ENCODE results near the gene TBC1D16.

The TBC1D16 gene

GRCh38 chr17:79936641-79937381 is 98.9 kb downstream of the TBC1D16 start:
- Histone ChIP-seq H3K4me3 (ENCODE audit: low read length) (no peak overlapping the region), H3K9me3 (ENCODE audit: control insufficient read depth, low read length) (no peaks in the 10 kb centered on the region), H3K9ac (ENCODE audit: low read length) (peak overlapping the region; percentile 8), H3K4me1 (ENCODE audit: control insufficient read depth, insufficient read depth, low read length) (peaks cover 53% of the 10 kb centered on the region), H3K27me3 (replicated peaks; ENCODE audit: control insufficient read depth, insufficient read depth, low read length) (no peaks in the 10 kb centered on the region), H3K36me3 (ENCODE audit: control insufficient read depth, insufficient read depth, low read length, severe bottlenecking) (peaks cover 29% of the 10 kb centered on the region)
- no peak for DNase-seq (ENCODE audit: low read depth)

DNA sequence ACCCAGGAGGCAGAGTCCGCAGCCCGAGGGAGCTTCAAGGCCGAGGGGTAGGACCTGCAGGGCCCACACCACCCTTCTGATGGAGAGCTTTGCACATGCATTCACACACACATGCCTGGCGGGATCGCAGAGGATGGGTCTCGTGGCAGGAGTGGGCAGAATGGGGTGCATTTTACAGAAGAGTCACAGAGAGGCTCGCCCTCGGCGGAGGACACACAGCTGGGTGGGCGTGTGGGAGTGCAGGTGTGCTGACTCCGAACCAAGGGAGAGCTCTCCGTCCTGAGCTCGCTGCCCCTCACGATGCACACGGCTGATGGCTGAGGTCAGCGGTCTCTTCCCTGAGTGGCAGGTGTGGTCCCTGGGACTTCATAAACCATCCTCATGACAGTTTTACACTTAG is 99.6 kb downstream of the TBC1D16 start:
- peaks cover 24% of the 10 kb centered on the region for H3K36me3 ChIP-seq (ENCODE audit: control insufficient read depth, insufficient read depth, low read length, severe bottlenecking)
- no peak overlapping the region for H3K4me3 ChIP-seq (ENCODE audit: low read length)
- H3K4me1 ChIP-seq (ENCODE audit: control insufficient read depth, insufficient read depth, low read length) = peaks cover 59% of the 10 kb centered on the region
- no peak overlapping the region for H3K9ac ChIP-seq (ENCODE audit: low read length)
- no peak for DNase-seq (ENCODE audit: low read depth)
- no peaks in the 10 kb centered on the region for H3K9me3 ChIP-seq (ENCODE audit: control insufficient read depth, low read length)
- H3K27me3 ChIP-seq (replicated peaks; ENCODE audit: control insufficient read depth, insufficient read depth, low read length) = no peaks in the 10 kb centered on the region

DNA sequence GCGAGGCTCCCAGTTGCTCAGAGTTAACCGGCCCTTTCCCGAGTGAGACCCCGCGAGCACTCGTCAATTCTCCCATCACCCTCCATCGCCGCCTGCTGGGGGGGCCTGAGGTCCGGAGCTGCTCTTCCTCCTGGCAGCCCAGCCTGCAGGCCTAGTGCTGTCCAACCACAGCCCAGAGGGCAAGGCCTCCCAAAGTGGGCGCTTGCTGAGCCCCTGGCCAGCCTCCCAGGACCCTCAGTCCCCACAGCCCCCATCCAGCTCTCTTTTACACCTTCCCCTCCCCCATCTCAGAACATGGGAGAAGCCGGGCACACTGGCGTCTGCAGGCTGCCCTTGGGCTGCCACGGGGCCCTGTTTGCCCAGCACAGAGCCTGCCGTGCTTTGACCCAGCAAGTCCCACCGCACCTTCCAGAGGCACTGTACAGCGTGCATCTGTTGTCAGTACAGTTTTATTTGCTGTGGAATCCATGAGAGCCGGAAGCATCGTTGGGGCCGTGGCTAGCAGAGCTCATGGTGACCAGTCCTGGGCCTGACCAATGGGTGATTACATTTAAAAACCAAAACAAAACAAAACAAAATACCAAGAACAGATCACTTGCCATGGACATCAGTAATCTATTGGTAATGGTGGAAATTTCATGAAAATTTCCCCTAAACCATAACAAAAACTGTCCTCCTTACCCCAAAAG is 100.3 kb downstream of the TBC1D16 start:
- H3K4me3 ChIP-seq (ENCODE audit: low read length) = no peak overlapping the region

DNA sequence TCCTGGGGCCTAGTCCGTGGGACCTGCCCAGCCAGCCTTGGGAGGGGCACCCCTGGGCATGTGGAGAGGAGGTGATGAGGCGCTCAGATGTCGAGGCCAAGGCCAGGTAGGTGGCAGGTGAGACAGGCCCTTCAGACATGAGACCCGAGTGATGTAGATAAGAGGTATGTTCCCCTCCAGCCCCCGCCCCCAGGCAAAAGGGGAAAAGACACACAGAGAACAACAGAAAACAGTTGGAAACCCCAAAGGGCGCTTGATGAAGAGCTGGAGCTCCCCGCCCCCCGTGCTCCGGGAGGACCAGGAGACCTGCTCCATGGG is 101.1 kb downstream of the TBC1D16 start:
- H3K9me3 ChIP-seq (ENCODE audit: control insufficient read depth, low read length) = no peaks in the 10 kb centered on the region
- H3K4me1 ChIP-seq (ENCODE audit: control insufficient read depth, insufficient read depth, low read length) = peaks cover 60% of the 10 kb centered on the region
- no peaks in the 10 kb centered on the region for H3K27me3 ChIP-seq (replicated peaks; ENCODE audit: control insufficient read depth, insufficient read depth, low read length)

More for the DNA sequence above, 100.3 kb downstream of the TBC1D16 start:
- Histone ChIP-seq H3K4me1 (ENCODE audit: control insufficient read depth, insufficient read depth, low read length) (peaks cover 63% of the 10 kb centered on the region), H3K9ac (ENCODE audit: low read length) (no peak overlapping the region), H3K9me3 (ENCODE audit: control insufficient read depth, low read length) (no peaks in the 10 kb centered on the region), H3K27me3 (replicated peaks; ENCODE audit: control insufficient read depth, insufficient read depth, low read length) (no peaks in the 10 kb centered on the region), H3K36me3 (ENCODE audit: control insufficient read depth, insufficient read depth, low read length, severe bottlenecking) (peaks cover 17% of the 10 kb centered on the region)
- DNase-seq (ENCODE audit: low read depth) = no peak

DNA sequence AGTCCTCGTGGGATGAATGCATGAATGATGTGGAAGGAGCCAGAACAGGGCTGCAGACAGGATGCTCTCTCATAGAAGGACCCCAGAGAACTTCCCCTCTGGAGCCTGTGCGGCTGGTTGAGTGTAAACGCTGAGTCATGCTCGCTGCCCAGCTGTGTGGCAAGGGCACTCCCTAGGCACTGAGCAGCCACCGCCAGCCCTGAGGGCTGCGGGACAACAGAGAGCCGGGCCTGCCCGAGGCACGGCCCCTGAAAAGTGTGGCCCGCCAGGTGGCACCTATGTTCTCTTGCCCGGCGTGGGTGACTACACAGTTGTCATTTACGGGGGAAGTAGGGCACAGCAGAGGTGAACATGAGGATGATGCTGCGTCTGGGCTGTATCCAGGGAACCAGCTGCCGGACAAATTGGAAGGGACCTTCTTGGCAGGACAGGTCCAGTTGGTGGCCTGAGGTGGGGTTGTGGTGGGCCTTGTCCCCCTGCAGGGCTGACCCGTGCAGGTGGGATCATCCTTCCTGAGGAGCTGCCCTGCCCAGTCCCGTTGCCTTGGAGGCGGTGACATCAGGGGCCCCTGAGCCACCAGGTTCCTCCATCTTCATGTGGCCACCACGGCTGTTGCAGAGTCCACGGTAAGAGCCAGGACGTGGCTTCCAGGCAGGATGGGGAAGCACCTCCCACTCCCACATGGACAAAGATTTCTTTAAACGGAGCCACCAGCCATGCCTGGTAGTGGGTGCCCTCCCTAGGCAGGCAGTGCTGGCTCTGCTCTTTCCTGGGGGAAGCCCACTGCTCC is 101.6 kb downstream of the TBC1D16 start:
- Histone ChIP-seq H3K9ac (ENCODE audit: low read length) (no peak overlapping the region), H3K4me1 (ENCODE audit: control insufficient read depth, insufficient read depth, low read length) (peaks cover 55% of the 10 kb centered on the region), H3K36me3 (ENCODE audit: control insufficient read depth, insufficient read depth, low read length, severe bottlenecking) (peaks cover 4% of the 10 kb centered on the region), H3K9me3 (ENCODE audit: control insufficient read depth, low read length) (no peaks in the 10 kb centered on the region), H3K27me3 (replicated peaks; ENCODE audit: control insufficient read depth, insufficient read depth, low read length) (peaks cover 3% of the 10 kb centered on the region), H3K4me3 (ENCODE audit: low read length) (no peak overlapping the region)
- peak; percentile 14 for DNase-seq (ENCODE audit: low read depth)

More for the DNA sequence above, 101.1 kb downstream of the TBC1D16 start:
- Histone ChIP-seq H3K4me3 (ENCODE audit: low read length) (no peak overlapping the region), H3K9ac (ENCODE audit: low read length) (no peak overlapping the region), H3K36me3 (ENCODE audit: control insufficient read depth, insufficient read depth, low read length, severe bottlenecking) (peaks cover 9% of the 10 kb centered on the region)
- DNase-seq (ENCODE audit: low read depth) = no peak

GRCh38 chr17:79932451-79933306 is 103.0 kb downstream of the TBC1D16 start:
- peaks cover 41% of the 10 kb centered on the region for H3K4me1 ChIP-seq (ENCODE audit: control insufficient read depth, insufficient read depth, low read length)

DNA sequence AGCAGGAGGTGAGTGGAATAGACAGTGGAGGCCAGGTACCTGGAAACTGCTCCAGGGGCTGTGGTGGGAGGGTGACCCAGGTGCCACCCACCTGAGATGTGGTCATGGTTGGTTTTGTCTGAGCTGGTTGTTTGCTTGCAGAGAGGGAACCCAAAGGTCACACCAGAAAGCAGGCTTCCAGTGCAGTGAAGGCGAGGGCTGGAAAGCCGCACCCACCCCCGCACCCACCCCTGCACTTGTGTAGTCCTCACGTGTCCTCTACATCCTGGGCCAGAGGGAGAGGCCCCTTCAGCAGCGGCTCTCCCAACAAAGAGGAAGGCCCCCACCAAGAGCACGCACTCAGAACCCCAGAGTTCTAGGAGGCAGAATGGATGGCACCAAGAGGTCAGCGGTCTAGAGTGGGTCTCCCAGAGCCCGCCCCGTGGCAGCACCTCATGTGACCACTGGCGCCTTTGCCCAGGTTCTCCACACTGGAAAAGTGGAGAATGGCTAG is 103.8 kb downstream of the TBC1D16 start:
- DNase-seq (ENCODE audit: low read depth) = no peak
- H3K27me3 ChIP-seq (replicated peaks; ENCODE audit: control insufficient read depth, insufficient read depth, low read length) = peaks cover 16% of the 10 kb centered on the region
- peaks cover 33% of the 10 kb centered on the region for H3K4me1 ChIP-seq (ENCODE audit: control insufficient read depth, insufficient read depth, low read length)
- no peaks in the 10 kb centered on the region for H3K9me3 ChIP-seq (ENCODE audit: control insufficient read depth, low read length)
- H3K36me3 ChIP-seq (ENCODE audit: control insufficient read depth, insufficient read depth, low read length, severe bottlenecking) = no peaks in the 10 kb centered on the region
- H3K4me3 ChIP-seq (ENCODE audit: low read length) = no peak overlapping the region
- H3K9ac ChIP-seq (ENCODE audit: low read length) = no peak overlapping the region

More at GRCh38 chr17:79932451-79933306, 103.0 kb downstream of the TBC1D16 start:
- no peaks in the 10 kb centered on the region for H3K9me3 ChIP-seq (ENCODE audit: control insufficient read depth, low read length)
- no peaks in the 10 kb centered on the region for H3K36me3 ChIP-seq (ENCODE audit: control insufficient read depth, insufficient read depth, low read length, severe bottlenecking)
- no peak overlapping the region for H3K4me3 ChIP-seq (ENCODE audit: low read length)
- no peak overlapping the region for H3K9ac ChIP-seq (ENCODE audit: low read length)
- H3K27me3 ChIP-seq (replicated peaks; ENCODE audit: control insufficient read depth, insufficient read depth, low read length) = peaks cover 12% of the 10 kb centered on the region
- no peak for DNase-seq (ENCODE audit: low read depth)

DNA sequence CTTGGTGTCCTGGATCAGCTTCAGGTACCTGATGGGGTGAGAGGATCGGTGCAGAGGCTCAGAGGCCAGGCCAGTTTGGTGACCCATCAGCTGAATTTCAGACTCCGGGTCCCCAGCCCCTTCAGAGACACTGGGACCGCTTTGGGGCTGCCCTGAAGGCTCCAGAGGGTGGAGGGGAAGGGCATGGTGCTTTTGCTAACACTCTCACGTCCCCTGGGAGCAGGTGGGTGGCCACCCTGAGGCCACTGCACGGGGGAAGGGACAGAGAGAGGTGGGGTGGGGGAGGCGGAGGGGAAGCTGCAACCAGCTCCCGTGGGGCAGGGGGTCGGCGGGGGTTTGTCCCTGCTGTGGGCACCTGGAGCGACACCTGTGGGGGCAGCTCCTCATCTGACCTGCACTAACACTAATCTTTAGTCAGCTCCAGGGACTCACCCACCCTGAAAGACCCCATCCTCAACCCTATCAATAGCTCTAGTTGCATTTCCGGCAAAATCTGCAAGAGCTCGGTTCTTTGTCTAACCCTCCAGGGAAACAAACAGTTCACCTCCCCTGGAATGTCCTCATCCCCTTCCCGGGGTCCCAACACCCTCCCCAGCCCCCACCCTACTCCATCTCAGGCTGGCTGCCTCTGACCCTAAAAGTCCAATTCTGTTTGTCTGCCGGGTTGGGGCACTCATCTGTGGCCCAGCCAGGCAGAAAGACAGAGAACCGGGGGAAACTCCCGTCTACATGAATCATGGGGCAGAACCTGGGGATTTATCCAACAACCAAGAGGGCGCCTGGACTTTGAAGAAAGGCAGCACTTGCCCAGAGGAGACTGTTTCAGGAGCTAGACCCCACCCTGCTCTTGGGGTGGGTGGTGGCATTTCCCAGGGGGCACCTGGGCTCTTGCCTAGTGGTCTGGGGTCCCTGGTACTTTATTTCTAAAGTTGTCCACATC is 104.5 kb downstream of the TBC1D16 start:
- no peak for DNase-seq (ENCODE audit: low read depth)
- H3K4me3 ChIP-seq (ENCODE audit: low read length) = no peak overlapping the region
- H3K9ac ChIP-seq (ENCODE audit: low read length) = no peak overlapping the region
- no peaks in the 10 kb centered on the region for H3K9me3 ChIP-seq (ENCODE audit: control insufficient read depth, low read length)
- H3K4me1 ChIP-seq (ENCODE audit: control insufficient read depth, insufficient read depth, low read length) = peaks cover 28% of the 10 kb centered on the region
- no peaks in the 10 kb centered on the region for H3K36me3 ChIP-seq (ENCODE audit: control insufficient read depth, insufficient read depth, low read length, severe bottlenecking)
- H3K27me3 ChIP-seq (replicated peaks; ENCODE audit: control insufficient read depth, insufficient read depth, low read length) = peaks cover 23% of the 10 kb centered on the region

DNA sequence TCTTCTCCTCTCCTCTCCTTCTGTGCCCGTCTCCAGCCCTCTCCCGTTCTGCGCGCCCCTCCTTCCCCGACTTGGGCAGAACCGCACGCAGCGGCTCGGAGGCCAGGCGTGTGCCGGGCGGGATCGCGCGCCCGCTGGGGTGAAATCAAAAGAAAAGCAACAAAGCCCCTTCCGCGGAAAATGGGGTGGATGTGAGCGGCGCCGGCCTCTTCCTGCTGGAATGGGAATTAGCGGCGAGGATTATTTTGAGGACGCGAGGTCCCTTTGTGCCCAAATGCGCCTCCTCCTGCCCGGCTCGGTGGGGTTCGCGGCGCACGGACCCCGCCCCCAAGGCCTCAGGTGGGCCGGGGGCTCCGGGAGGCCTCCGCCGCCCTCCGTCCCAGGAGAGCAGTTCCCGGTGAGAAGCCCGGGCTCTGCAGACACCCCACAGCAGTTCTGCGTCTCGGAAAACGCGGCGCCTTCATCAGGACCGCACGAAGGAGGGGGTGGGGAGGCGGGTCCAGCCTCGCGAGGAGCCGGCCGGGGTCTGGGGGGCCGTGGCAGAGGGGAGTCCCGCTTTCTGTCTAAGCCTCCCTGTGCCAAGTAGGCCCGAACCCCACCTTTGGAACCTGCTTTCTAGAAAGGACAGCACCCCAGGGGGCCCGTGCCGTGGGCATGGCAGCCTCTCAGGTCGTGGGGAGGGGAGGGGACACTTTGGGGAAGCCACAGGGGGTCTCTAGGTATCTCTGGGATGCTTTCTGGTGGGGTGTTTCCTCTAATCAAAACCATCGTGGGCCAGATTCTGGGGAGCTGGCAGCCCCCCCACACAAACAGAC is 105.4 kb downstream of the TBC1D16 start:
- Histone ChIP-seq H3K4me3 (ENCODE audit: low read length) (no peak overlapping the region), H3K36me3 (ENCODE audit: control insufficient read depth, insufficient read depth, low read length, severe bottlenecking) (no peaks in the 10 kb centered on the region), H3K9ac (ENCODE audit: low read length) (no peak overlapping the region), H3K4me1 (ENCODE audit: control insufficient read depth, insufficient read depth, low read length) (peaks cover 28% of the 10 kb centered on the region), H3K27me3 (replicated peaks; ENCODE audit: control insufficient read depth, insufficient read depth, low read length) (peaks cover 24% of the 10 kb centered on the region), H3K9me3 (ENCODE audit: control insufficient read depth, low read length) (no peaks in the 10 kb centered on the region)
- peak; percentile 30 for DNase-seq (ENCODE audit: low read depth)
